SK-N-SH (cell line): ENCODE measurements around the gene CSNK2A1. TPM values are rescaled to one million over a fixed set of nuclear protein-coding genes. Genes with fewer than 3 reads are reported as not detected.
"Not testable (repeated sequence)": the region's sequence is repeated elsewhere in the genome, so short reads cannot be mapped to it uniquely, and the experiment has no call there.

ENCODE experiments used
- CTCF ChIA-PET: fragments of 300-600, 350-600 bp; formaldehyde crosslinking; extraction: SDS; loops from one replicate; lab custom pipeline; 2021; lab: Yijun Ruan, JAX
- POLR2A ChIA-PET: fragments of 350-600 bp; sonication (Branson Sonifier 250); formaldehyde crosslinking; extraction: SDS; loops from one replicate; lab custom pipeline; 2020; ENCODE audit warnings: antibody characterized with exemption, inconsistent platforms; lab: Yijun Ruan, JAX
- DNase-seq: peaks from one replicate; pipeline ENCODE4 v3.0.0; 2012
- H2AFZ ChIP-seq: fragments of 200-600 bp; sonication (generic); 2 replicates; pipeline ENCODE4 v1.8.1; 2016; ENCODE audit warnings: antibody characterized with exemption, mild to moderate bottlenecking, low read depth
- H3F3A ChIP-seq: fragments of 200-600 bp; sonication (generic); replicated peaks from 2 replicates; pipeline ENCODE3; 2016; ENCODE audit warnings: antibody characterized with exemption, mild to moderate bottlenecking; ENCODE audit not compliant: insufficient read depth
- H3K27ac ChIP-seq, 2 experiments: fragments of 200-500 bp in 1 of 2; fragments of 200-600 bp in 1 of 2; sonication (Bioruptor generic) in 1 of 2; sonication (generic), shearing (Covaris generic) in 1 of 2; 2 replicates each; pipeline versions ENCODE4 v1.5.1 to v1.6.1; 2014 to 2016; ENCODE audit warnings: low read depth in 2 of 2, inconsistent platforms in 1 of 2, low read length in 1 of 2, mild to moderate bottlenecking in 1 of 2, mixed read lengths in 1 of 2
- H3K27me3 ChIP-seq: fragments of 200-600 bp; sonication (generic), shearing (Covaris generic); 2 replicates; pipeline ENCODE4 v1.6.1; 2016; ENCODE audit warnings: mixed run types; ENCODE audit not compliant: insufficient read depth
- H3K36me3 ChIP-seq, 2 experiments: fragments of 200-500 bp in 1 of 2; fragments of 200-600 bp in 1 of 2; sonication (Bioruptor generic) in 1 of 2; sonication (generic) in 1 of 2; replicated peaks in 1 of 2; 2 replicates each; pipeline versions ENCODE3 to v1.5.1; 2014 to 2016; ENCODE audit warnings: low read length in 1 of 2, mild to moderate bottlenecking in 1 of 2; ENCODE audit not compliant: insufficient read depth in 2 of 2, control insufficient read depth in 1 of 2
- H3K4me1 ChIP-seq, 2 experiments: fragments of 200-500 bp in 1 of 2; fragments of 200-600 bp in 1 of 2; sonication (Bioruptor generic) in 1 of 2; sonication (generic), shearing (Covaris generic) in 1 of 2; 2 replicates each; pipeline versions ENCODE4 v1.5.1 to v1.6.1; 2014 to 2016; ENCODE audit warnings: low read depth in 1 of 2, low read length in 1 of 2, mixed run types in 1 of 2; ENCODE audit not compliant: insufficient read depth in 2 of 2, control insufficient read depth in 1 of 2
- H3K4me2 ChIP-seq: fragments of 200-600 bp; sonication (generic), shearing (Covaris generic); 2 replicates; pipeline ENCODE4 v1.6.1; 2017; ENCODE audit warnings: mixed run types
- H3K4me3 ChIP-seq, 2 experiments: fragments of 200-500 bp in 1 of 2; fragments of 200-600 bp in 1 of 2; sonication (Bioruptor generic) in 1 of 2; sonication (generic), shearing (Covaris generic) in 1 of 2; 2 replicates each; pipeline versions ENCODE4 v1.5.1 to v1.8.1; 2014 to 2016; ENCODE audit warnings: low read depth in 2 of 2, inconsistent platforms in 1 of 2, low read length in 1 of 2, mild to moderate bottlenecking in 1 of 2, mixed read lengths in 1 of 2, moderate library complexity in 1 of 2
- H3K79me2 ChIP-seq: fragments of 200-600 bp; sonication (generic); 2 replicates; pipeline ENCODE4 v1.8.1; 2017; ENCODE audit warnings: mild to moderate bottlenecking; ENCODE audit not compliant: insufficient read depth
- H3K9ac ChIP-seq: fragments of 200-600 bp; sonication (generic); 2 replicates; pipeline ENCODE4 v1.6.1; 2017; ENCODE audit warnings: mixed run types
- H3K9me2 ChIP-seq: fragments of 200-600 bp; sonication (generic); 2 replicates; pipeline ENCODE4 v1.6.1; 2017; ENCODE audit warnings: mixed run types
- H3K9me3 ChIP-seq: fragments of 200-600 bp; sonication (generic); 2 replicates; pipeline ENCODE4 v1.6.1; 2017; ENCODE audit warnings: mixed run types, mild to moderate bottlenecking, moderate library complexity
- H4K20me1 ChIP-seq: fragments of 200-600 bp; sonication (generic); 2 replicates; pipeline ENCODE4 v1.6.1; 2017; ENCODE audit warnings: mild to moderate bottlenecking, mixed run types; ENCODE audit not compliant: insufficient read depth
- EP300 ChIP-seq, 2 experiments: IDR thresholded peaks; 2 replicates each; pipeline versions ENCODE4 v1.4.0 to v1.6.1; 2012; ENCODE audit warnings: borderline replicate concordance in 1 of 2, low read depth in 1 of 2, low read length in 1 of 2
- FOSL2 ChIP-seq: IDR thresholded peaks from 2 replicates; pipeline ENCODE4 v1.4.0; 2012; ENCODE audit warnings: low read depth, mild to moderate bottlenecking, moderate library complexity, borderline replicate concordance
- FOXJ3 ChIP-seq: sonication (generic); formaldehyde crosslinking; IDR thresholded peaks from 2 replicates; pipeline ENCODE4 v1.5.1; 2020; ENCODE audit warnings: mild to moderate bottlenecking, missing genetic modification reagents
- GATA2 ChIP-seq: sonication (generic); formaldehyde crosslinking; IDR thresholded peaks from 2 replicates; pipeline ENCODE4 v1.5.0; 2020; ENCODE audit warnings: mild to moderate bottlenecking, missing genetic modification reagents
- JUND ChIP-seq: IDR thresholded peaks from 2 replicates; pipeline ENCODE4 v1.4.0; 2012
- POLR2AphosphoS5 ChIP-seq: IDR thresholded peaks from 2 replicates; pipeline ENCODE4 v1.6.1; 2012; ENCODE audit warnings: low read depth, low read length
- RCOR1 ChIP-seq: fragments of 150-350 bp; IDR thresholded peaks from 2 replicates; pipeline ENCODE4 v1.6.1; 2017; ENCODE audit warnings: antibody characterized with exemption, low read length
- SMC3 ChIP-seq: IDR thresholded peaks from 2 replicates; pipeline ENCODE4 v1.6.1; 2012; ENCODE audit warnings: low read depth, low read length, improper control_type of control experiment
- TCF12 ChIP-seq: IDR thresholded peaks from 2 replicates; pipeline ENCODE4 v1.4.0; 2012
- YY1 ChIP-seq: IDR thresholded peaks from 2 replicates; pipeline ENCODE4 v1.4.0; 2012; ENCODE audit warnings: low read depth, mild to moderate bottlenecking
- WGBS: methylation state at CpG from one replicate; pipeline ENCODE4 v1.1.6; 2017; ENCODE audit warnings: low lambda C conversion rate; 5-methylcytosine and 5-hydroxymethylcytosine counted together
- polyA plus RNA-seq, 3 experiments: library from polyadenylated mRNA; depleted of rRNA; stranded (reverse); fragments of >200 nt; gene quantifications; 2 replicates each; pipeline ENCODE4 v1.2.3, GENCODE V29; 2012
- TF ChIP-seq, protein P1 (sequence below): fragments of 200-600 bp; sonication (generic); IDR thresholded peaks from 2 replicates; pipeline ENCODE4 v1.6.1; 2017; ENCODE audit warnings: antibody characterized with exemption, mild to moderate bottlenecking, moderate library complexity

The CSNK2A1 gene
- polyA plus RNA-seq, 1 of the 3 experiments (the other 2 are of a cell fraction) = 61.9 TPM

DNA sequence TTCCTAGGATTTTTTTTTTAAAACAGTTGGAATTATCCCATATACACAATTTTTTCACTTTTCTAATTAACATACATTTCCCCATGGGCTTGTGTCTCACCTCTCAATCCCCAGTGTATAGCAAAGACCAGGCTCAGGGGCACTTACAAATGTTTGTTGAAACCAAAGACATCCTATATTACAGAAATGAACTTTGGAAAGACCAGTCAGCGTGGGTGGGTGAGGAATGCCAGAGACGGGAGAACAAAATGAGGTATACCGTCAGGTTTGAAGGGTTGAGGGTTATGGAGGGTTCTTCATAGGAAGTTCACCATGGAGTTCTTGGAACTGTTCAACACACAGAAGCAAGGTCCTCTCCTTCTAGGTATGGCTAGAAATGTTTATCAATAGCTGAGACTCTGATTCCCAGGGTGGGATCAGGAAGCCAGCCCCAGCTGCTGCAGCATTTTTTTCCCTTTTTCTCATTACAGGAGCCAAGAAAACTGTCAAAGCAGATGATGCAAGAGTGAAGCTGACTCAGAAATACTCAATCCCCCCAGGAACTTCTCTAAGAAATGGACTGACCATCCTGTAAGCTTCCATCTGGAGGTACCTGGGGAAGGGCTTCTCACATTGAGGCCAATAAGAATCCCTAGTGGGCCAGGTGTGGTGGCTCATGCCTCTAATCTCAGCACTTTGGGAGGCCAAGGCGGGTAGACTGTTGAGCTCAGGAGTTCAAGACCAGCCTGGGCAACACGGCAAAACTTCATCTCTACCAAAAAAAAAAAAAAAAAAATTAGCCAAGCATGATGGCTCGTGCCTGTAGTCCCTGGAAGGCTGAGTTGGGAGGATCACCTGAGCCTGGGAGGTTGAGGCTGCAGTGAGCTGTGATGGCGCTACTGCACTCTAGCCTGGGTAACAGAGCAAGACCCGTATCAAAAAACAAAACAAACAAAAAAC is 65.3 kb downstream of the CSNK2A1 start:
- no peak overlapping the region for H2AFZ ChIP-seq

DNA sequence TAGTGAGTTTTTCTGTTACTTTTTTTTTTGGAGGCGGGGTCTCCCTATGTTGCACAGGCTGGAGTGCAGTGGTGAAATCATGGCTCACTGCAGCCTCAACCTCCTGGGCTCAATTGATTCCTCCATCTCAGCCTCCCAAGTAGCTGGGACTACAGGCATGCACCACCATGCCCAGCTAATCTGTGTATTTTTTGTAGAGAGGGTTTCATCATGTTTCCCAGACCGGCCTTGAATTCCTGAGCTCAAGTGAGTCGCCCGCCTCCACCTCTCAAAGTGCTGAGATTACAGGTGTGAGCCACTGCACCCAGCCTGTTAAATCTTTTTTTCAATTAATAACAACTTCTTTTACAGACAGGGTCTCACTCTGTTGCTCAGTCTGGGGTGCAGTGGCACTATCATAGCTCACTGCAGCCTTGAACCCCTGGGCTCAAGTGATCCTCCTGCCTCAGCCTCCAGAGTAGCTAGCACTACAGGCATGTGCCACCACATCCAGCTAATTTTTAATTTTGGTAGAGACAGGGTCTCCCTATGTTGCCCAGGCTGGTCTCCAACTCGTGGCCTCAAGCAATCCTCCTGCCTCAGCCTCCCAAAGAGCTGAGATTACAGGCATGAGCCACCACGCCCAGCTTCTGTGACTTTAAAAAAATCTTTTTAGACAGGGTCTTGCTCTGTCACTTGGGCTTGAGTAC is 66.9 kb downstream of the CSNK2A1 start:
- H2AFZ ChIP-seq, H3K4me2 ChIP-seq, H3K27ac ChIP-seq, H3K4me3 ChIP-seq, H3K79me2 ChIP-seq, H3K27me3 ChIP-seq, H3K9ac ChIP-seq, H3K4me1 ChIP-seq, H4K20me1 ChIP-seq, H3K9me2 ChIP-seq, H3K9me3 ChIP-seq, DNase-seq: not testable (repeated sequence)
- CTCF ChIA-PET = interaction anchor here (0.8 to 4.9 kb wide), 8 partner anchors 9 to 263 kb away, joined by 3 to 21 read pairs (median 4); partner anchors contain the start of gene TBC1D20
- 96% methylated on average over 6 of the region's 6 CpGs for WGBS
- POLR2A ChIA-PET = interaction anchor here (0.9 kb wide), 1 partner anchor 15 kb away, joined by 3 read pairs; no protein-coding TSS in a partner anchor
- Histone ChIP-seq H3F3A (peaks cover 18% of the 10 kb centered on the region), H3K36me3 (peaks cover 26 to 40% of the 10 kb centered on the region in 2 experiments)

More for the DNA sequence above, 65.3 kb downstream of the CSNK2A1 start:
- no peak overlapping the region for H3K9ac ChIP-seq
- H3K4me2 ChIP-seq = no peak overlapping the region; the same call in 1 of the 2 replicates
- H3F3A ChIP-seq = peaks cover 20% of the 10 kb centered on the region
- H3K9me3 ChIP-seq = no peaks in the 10 kb centered on the region
- H3K4me1 ChIP-seq = no peaks in the 10 kb centered on the region
- H3K27me3 ChIP-seq = no peaks in the 10 kb centered on the region
- DNase-seq = no peak
- H3K4me3 ChIP-seq = no peak overlapping the region
- H4K20me1 ChIP-seq = 0 out of 2 replicates have a peak, but pooled peaks cover 9% of the 10 kb centered on the region
- H3K79me2 ChIP-seq = no peaks in the 10 kb centered on the region
- peaks cover 42 to 53% of the 10 kb centered on the region in 2 experiments for H3K36me3 ChIP-seq
- WGBS = 98% methylated on average over 8 of the region's 8 CpGs
- POLR2A ChIA-PET = no interaction called here
- no peaks in the 10 kb centered on the region for H3K9me2 ChIP-seq
- TF ChIP-seq GATA2 (CRISPR knock-in tag) (no peak), FOSL2 (no peak), YY1 (no peak), FOXJ3 (no peak), RCOR1 (no peak), EP300 (IDR thresholded peaks at IDR 0.05; ENCODE audit: borderline replicate concordance in 1 of 2, low read depth in 1 of 2, low read length in 1 of 2) (no peak), TCF12 (no peak), JUND (no peak), SMC3 (no peak), POLR2AphosphoS5 (no peak)
- TF ChIP-seq, protein P1, sequence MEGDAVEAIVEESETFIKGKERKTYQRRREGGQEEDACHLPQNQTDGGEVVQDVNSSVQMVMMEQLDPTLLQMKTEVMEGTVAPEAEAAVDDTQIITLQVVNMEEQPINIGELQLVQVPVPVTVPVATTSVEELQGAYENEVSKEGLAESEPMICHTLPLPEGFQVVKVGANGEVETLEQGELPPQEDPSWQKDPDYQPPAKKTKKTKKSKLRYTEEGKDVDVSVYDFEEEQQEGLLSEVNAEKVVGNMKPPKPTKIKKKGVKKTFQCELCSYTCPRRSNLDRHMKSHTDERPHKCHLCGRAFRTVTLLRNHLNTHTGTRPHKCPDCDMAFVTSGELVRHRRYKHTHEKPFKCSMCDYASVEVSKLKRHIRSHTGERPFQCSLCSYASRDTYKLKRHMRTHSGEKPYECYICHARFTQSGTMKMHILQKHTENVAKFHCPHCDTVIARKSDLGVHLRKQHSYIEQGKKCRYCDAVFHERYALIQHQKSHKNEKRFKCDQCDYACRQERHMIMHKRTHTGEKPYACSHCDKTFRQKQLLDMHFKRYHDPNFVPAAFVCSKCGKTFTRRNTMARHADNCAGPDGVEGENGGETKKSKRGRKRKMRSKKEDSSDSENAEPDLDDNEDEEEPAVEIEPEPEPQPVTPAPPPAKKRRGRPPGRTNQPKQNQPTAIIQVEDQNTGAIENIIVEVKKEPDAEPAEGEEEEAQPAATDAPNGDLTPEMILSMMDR = no peak
- no peak overlapping the region for H3K27ac ChIP-seq
- CTCF ChIA-PET = interaction anchor here (0.9 to 4.9 kb wide), 8 partner anchors 11 to 124 kb away, joined by 3 to 21 read pairs (median 4); no protein-coding TSS in a partner anchor
